NT2/D1 (cell line): Measurements from ENCODE around the gene KCNJ9.
"Not testable (repeated sequence)": the region's sequence is repeated elsewhere in the genome, so short reads cannot be mapped to it uniquely, and the experiment has no call there.

Source experiments
- DNase-seq: peaks from one replicate; pipeline ENCODE4 v3.0.0-alpha.2; 2011; ENCODE audit warnings: low read depth, low spot score
- H3K27me3 ChIP-seq: 2 replicates; pipeline ENCODE4 v1.6.0; 2011; ENCODE audit warnings: mild to moderate bottlenecking; ENCODE audit not compliant: insufficient read length, insufficient read depth
- H3K36me3 ChIP-seq: 2 replicates; pipeline ENCODE4 v1.6.1; 2011; ENCODE audit warnings: mild to moderate bottlenecking, low read length, mixed read lengths; ENCODE audit not compliant: insufficient read depth, insufficient read length
- H3K4me1 ChIP-seq: 2 replicates; pipeline ENCODE4 v1.5.1; 2011; ENCODE audit not compliant: insufficient read depth, insufficient read length
- H3K4me3 ChIP-seq: 2 replicates; pipeline ENCODE4 v1.5.1; 2011; ENCODE audit warnings: low read depth; ENCODE audit not compliant: insufficient read length
- H3K9ac ChIP-seq: 2 replicates; pipeline ENCODE4 v1.6.0; 2011; ENCODE audit warnings: low read depth; ENCODE audit not compliant: insufficient read length
- H3K9me3 ChIP-seq: 2 replicates; pipeline ENCODE4 v1.5.1; 2011; ENCODE audit warnings: mild to moderate bottlenecking, low read length; ENCODE audit not compliant: insufficient read depth
- SUZ12 ChIP-seq: IDR thresholded peaks from 2 replicates; pipeline ENCODE4 v1.6.1; 2011; ENCODE audit not compliant: insufficient read length, insufficient read depth; ENCODE audit errors: extremely low read depth
- YY1 ChIP-seq: IDR thresholded peaks from 2 replicates; pipeline ENCODE4 v1.6.1; 2011; ENCODE audit not compliant: insufficient read length, insufficient read depth
- ZNF274 ChIP-seq: IDR thresholded peaks from 2 replicates; pipeline ENCODE4 v1.6.1; 2011; ENCODE audit warnings: mild to moderate bottlenecking, low read depth, low read length

The KCNJ9 gene

GRCh38 chr1:160122978-160123495 is 41.7 kb downstream of the KCNJ9 start:
- TF ChIP-seq SUZ12 = no peak
- TF ChIP-seq ZNF274 = no peak
- no peak for TF ChIP-seq YY1
- H3K4me1 ChIP-seq = no peaks in the 10 kb centered on the region
- no peak overlapping the region for H3K4me3 ChIP-seq
- no peaks in the 10 kb centered on the region for H3K27me3 ChIP-seq
- H3K9me3 ChIP-seq = no peaks in the 10 kb centered on the region
- H3K9ac ChIP-seq = no peak overlapping the region
- DNase-seq = no peak
- H3K36me3 ChIP-seq = peaks cover 85% of the 10 kb centered on the region

GRCh38 chr1:160123726-160124125 is 42.4 kb downstream of the KCNJ9 start:
- Histone ChIP-seq H3K36me3 (peaks cover 86% of the 10 kb centered on the region), H3K9ac (no peak overlapping the region), H3K4me3 (no peak overlapping the region), H3K4me1 (no peaks in the 10 kb centered on the region), H3K27me3 (no peaks in the 10 kb centered on the region), H3K9me3 (no peaks in the 10 kb centered on the region)
- TF ChIP-seq YY1 (no peak), SUZ12 (no peak), ZNF274 (no peak)
- DNase-seq = no peak

- no peak overlapping the region for H3K4me3 ChIP-seq
- no peaks in the 10 kb centered on the region for H3K4me1 ChIP-seq
- H3K9ac ChIP-seq = no peak overlapping the region
- no peak for DNase-seq
- peaks cover 96% of the 10 kb centered on the region for H3K36me3 ChIP-seq
- H3K27me3 ChIP-seq = no peaks in the 10 kb centered on the region
- H3K9me3 ChIP-seq = no peaks in the 10 kb centered on the region
- no peak for TF ChIP-seq YY1
- TF ChIP-seq ZNF274 = no peak
- TF ChIP-seq SUZ12 = no peak
Measured at GRCh38 chr1:160124705-160125478, 43.6 kb downstream of the KCNJ9 start.

- no peak overlapping the region for H3K9ac ChIP-seq
- peaks cover 98% of the 10 kb centered on the region for H3K36me3 ChIP-seq
- no peaks in the 10 kb centered on the region for H3K9me3 ChIP-seq
- no peak for TF ChIP-seq ZNF274
- TF ChIP-seq SUZ12 = no peak
- no peak for TF ChIP-seq YY1
- DNase-seq = no peak
- H3K4me3 ChIP-seq = no peak overlapping the region
- H3K4me1 ChIP-seq = no peaks in the 10 kb centered on the region
- no peaks in the 10 kb centered on the region for H3K27me3 ChIP-seq
Measured at GRCh38 chr1:160125746-160126145, 44.4 kb downstream of the KCNJ9 start.

- not testable (repeated sequence) for H3K4me3 ChIP-seq, H3K9ac ChIP-seq, H3K9me3 ChIP-seq, H3K4me1 ChIP-seq, H3K27me3 ChIP-seq, DNase-seq
- peaks cover 98% of the 10 kb centered on the region for H3K36me3 ChIP-seq
Measured at GRCh38 chr1:160126342-160126741, 45.0 kb downstream of the KCNJ9 start.

GRCh38 chr1:160127381-160127780 is 46.0 kb downstream of the KCNJ9 start:
- Histone ChIP-seq H3K27me3 (no peaks in the 10 kb centered on the region), H3K9me3 (no peaks in the 10 kb centered on the region), H3K4me1 (no peaks in the 10 kb centered on the region), H3K36me3 (peaks cover 98% of the 10 kb centered on the region), H3K9ac (no peak overlapping the region), H3K4me3 (no peak overlapping the region)
- no peak for DNase-seq
- TF ChIP-seq SUZ12 (no peak), YY1 (no peak), ZNF274 (no peak)

- H3K4me3 ChIP-seq = no peak overlapping the region
- H3K4me1 ChIP-seq = no peaks in the 10 kb centered on the region
- no peaks in the 10 kb centered on the region for H3K9me3 ChIP-seq
- H3K27me3 ChIP-seq = no peaks in the 10 kb centered on the region
- TF ChIP-seq SUZ12 (no peak), ZNF274 (no peak), YY1 (no peak)
- H3K36me3 ChIP-seq = peaks cover 98% of the 10 kb centered on the region
- no peak for DNase-seq
- no peak overlapping the region for H3K9ac ChIP-seq
Measured at GRCh38 chr1:160127865-160128523, 46.7 kb downstream of the KCNJ9 start.
